H1 (cell line): Measurements from ENCODE around the gene TM4SF1. TPM values are rescaled to one million over a fixed set of nuclear protein-coding genes. Genes with fewer than 3 reads are reported as not detected.

Experiments used
- ATF2 ChIP-seq: IDR thresholded peaks from 2 replicates; pipeline ENCODE4 v1.6.1; 2012; ENCODE audit warnings: low read length, inconsistent platforms
- CHD7 ChIP-seq: fragments of 300-600 bp; sonication (generic); IDR thresholded peaks from 2 replicates; pipeline ENCODE4 v1.7.1; 2012; ENCODE audit warnings: low read length, moderate library complexity, mild to moderate bottlenecking, inconsistent platforms; ENCODE audit not compliant: insufficient replicate concordance
- EGR1 ChIP-seq: IDR thresholded peaks from 2 replicates; pipeline ENCODE4 v1.6.1; 2011; ENCODE audit warnings: low read depth, low read length, borderline replicate concordance
- EP300 ChIP-seq, 2 experiments: IDR thresholded peaks; 1 replicate in 1 of 2; 2 replicates in 1 of 2; pipeline ENCODE4 v1.6.1; 2011 to 2012; ENCODE audit warnings: low read depth in 2 of 2, low read length in 2 of 2, mild to moderate bottlenecking in 2 of 2, borderline replicate concordance in 1 of 2, inconsistent platforms in 1 of 2, moderate library complexity in 1 of 2
- POLR2AphosphoS5 ChIP-seq: IDR thresholded peaks from 2 replicates; pipeline ENCODE4 v1.6.1; 2011; ENCODE audit warnings: low read depth, low read length
- SP1 ChIP-seq: IDR thresholded peaks from 2 replicates; pipeline ENCODE4 v1.6.1; 2011; ENCODE audit warnings: low read depth, low read length
- TAF7 ChIP-seq: optimal IDR thresholded peaks from 2 replicates; pipeline ENCODE3; 2011; ENCODE audit warnings: low read depth, mild to moderate bottlenecking, inconsistent platforms, low read length, moderate library complexity, borderline replicate concordance
- TCF12 ChIP-seq: IDR thresholded peaks from 2 replicates; pipeline ENCODE4 v1.6.1; 2011; ENCODE audit warnings: low read depth, mild to moderate bottlenecking, low read length
- YY1 ChIP-seq: IDR thresholded peaks from 2 replicates; pipeline ENCODE4 v1.6.1; 2011; ENCODE audit warnings: low read depth, mild to moderate bottlenecking, low read length
- polyA plus RNA-seq, 7 experiments: library from polyadenylated mRNA; depleted of rRNA in 3 of 7; stranded (reverse) in 5 of 7; unstranded in 2 of 7; fragments of >200 nt in 5 of 7; fragments of 200-250 nt in 2 of 7; gene quantifications; 1 replicate in 5 of 7; 2 replicates in 1 of 7; 4 replicates in 1 of 7; pipeline versions ENCODE4 v1.2.1 to v1.2.3, GENCODE V29; 2011 to 2013; ENCODE audit warnings: missing spikeins in 2 of 7, mixed read lengths in 2 of 7
- total RNA-seq: library from RNA; stranded (reverse); fragmentation: NEBNext Ultra II Directional; extraction: Animal tissue kit (Norgen Biotek cat#: 25700); gene quantifications from 2 replicates; pipeline ENCODE4 v1.2.1, GENCODE V29; 2021

Gene TM4SF1
- total and polyA plus RNA-seq, 2 of the 8 experiments (the other 6 are each of a cell fraction or from before 2014, with no cell fraction given) = 0.26 to 1.3 TPM

- no peak for TF ChIP-seq CHD7
- no peak for TF ChIP-seq SP1
- no peak for TF ChIP-seq TCF12
- no peak for TF ChIP-seq TAF7
- TF ChIP-seq ATF2 = no peak
- no peak for TF ChIP-seq POLR2AphosphoS5
- TF ChIP-seq YY1 = no peak
- no peak for TF ChIP-seq EP300 (IDR thresholded peaks at IDR 0.05; ENCODE audit: borderline replicate concordance in 1 of 2, low read depth in 2 of 2, low read length in 2 of 2)
- no peak for TF ChIP-seq EGR1
Observed at GRCh38 chr3:149371723-149372114, 5.7 kb downstream of the TM4SF1 start (continued).
